Sigmoid colon (tissue), 7 donors: ENCODE results near the gene EPHA2. TPM values are rescaled to one million over a fixed set of nuclear protein-coding genes. Genes with fewer than 3 reads are reported as not detected.

Source experiments
- DNase-seq: peaks from one replicate; pipeline ENCODE4 v3.0.0-alpha.2; 2019
- H3K27ac ChIP-seq, 4 donors: fragments of 200-600 bp; sonication (generic); one replicate each; pipeline ENCODE4 v1.5.1; 2016 to 2019; ENCODE audit warnings: mild to moderate bottlenecking in 1 of 4
- H3K27me3 ChIP-seq, 3 donors: fragments of 200-600 bp; sonication (generic); one replicate each; pipeline ENCODE4 v1.5.1; 2019; ENCODE audit warnings: mild to moderate bottlenecking in 1 of 3
- H3K36me3 ChIP-seq, 4 donors: fragments of 200-600 bp; sonication (generic); one replicate each; pipeline ENCODE4 v1.5.1; 2016 to 2019
- H3K4me1 ChIP-seq, 4 donors: fragments of 200-600 bp; sonication (generic); one replicate each; pipeline ENCODE4 v1.5.1; 2017 to 2019
- H3K4me3 ChIP-seq, 4 donors: fragments of 200-600 bp; sonication (generic); one replicate each; pipeline ENCODE4 v1.5.1; 2017 to 2019; ENCODE audit warnings: mild to moderate bottlenecking in 2 of 4, moderate library complexity in 1 of 4
- H3K9me3 ChIP-seq, 4 donors: fragments of 200-600 bp in 3 of 4; sonication (generic) in 3 of 4; one replicate each; pipeline versions ENCODE4 v1.5.1 to v1.6.1; 2013 to 2019
- CTCF ChIP-seq, 4 experiments: fragments of 450-650 bp in 3 of 4; fragments of 200-600 bp in 1 of 4; IDR thresholded peaks; one replicate each; pipeline ENCODE4 v1.5.1; 2016 to 2019; ENCODE audit warnings: antibody characterized with exemption in 4 of 4, mild to moderate bottlenecking in 3 of 4, moderate library complexity in 2 of 4
- EP300 ChIP-seq, 4 donors: sonication (generic); formaldehyde crosslinking; IDR thresholded peaks; one replicate each; pipeline ENCODE4 v1.6.1; 2017; ENCODE audit warnings: antibody characterized with exemption in 4 of 4
- POLR2A ChIP-seq, 2 donors: fragments of 450-650 bp; IDR thresholded peaks; one replicate each; pipeline ENCODE4 v1.6.1; 2016; ENCODE audit warnings: antibody characterized with exemption in 2 of 2, mild to moderate bottlenecking in 2 of 2, moderate library complexity in 2 of 2
- POLR2AphosphoS5 ChIP-seq, 4 donors: sonication (generic); formaldehyde crosslinking; IDR thresholded peaks; one replicate each; pipeline ENCODE4 v1.6.1; 2017; ENCODE audit warnings: antibody characterized with exemption in 4 of 4
- WGBS, 2 donors: extraction: QIAGEN DNeasy Blood & Tissue Kit; methylation state at CpG; one replicate each; pipeline ENCODE4 v1.1.7; 2013; 5-methylcytosine and 5-hydroxymethylcytosine counted together
- intact Hi-C: fragments of 100-400 bp; cut with DNase I; formaldehyde crosslinking; loops from one replicate; pipeline ENCODE4 v1.15.1; 2023
- polyA plus RNA-seq, 3 donors: library from polyadenylated mRNA; stranded (reverse); fragments of 200-250 nt; gene quantifications; one replicate each; pipeline ENCODE4 v1.2.3, GENCODE V29; 2013
- total RNA-seq, 4 donors: library from RNA; depleted of rRNA; stranded (reverse); fragments of >200 nt; gene quantifications; one replicate each; pipeline ENCODE4 v1.1.0, GENCODE V29; 2016
- donor health status: healthy with polysubstance abuse.
- donor health status: Bipolar disorder and iron deficiency.
- donor health status: healthy.

Gene EPHA2
- total and polyA plus RNA-seq, 7 donors: 3.3 to 24.7 (median 6.0) TPM

GRCh38 chr1:16186655-16187235, 30.9 kb upstream of the EPHA2 start:
- intact Hi-C loops: loop anchor here (1.0 to 5.0 kb wide), 2 partner anchors 56 to 107 kb away; no protein-coding TSS in a partner anchor
- TF ChIP-seq CTCF (IDR thresholded peaks at IDR 0.05) (no peak), POLR2A (IDR thresholded peaks at IDR 0.05) (no peak), POLR2AphosphoS5 (IDR thresholded peaks at IDR 0.05) (no peak), EP300 (IDR thresholded peaks at IDR 0.05) (no peak)
- 43 to 80% methylated on average over 9 of the region's 9 CpGs for WGBS, 2 donors
- DNase-seq: no peak
- Histone ChIP-seq H3K36me3 (no peaks in the 10 kb centered on the region), H3K27ac (no peak overlapping the region), H3K9me3 (no peaks in the 10 kb centered on the region), H3K4me3 (no peak overlapping the region), H3K4me1 (peaks cover 0 to 25% (median 17%) of the 10 kb centered on the region in 4 donors), H3K27me3 (no peaks in the 10 kb centered on the region)

GRCh38 chr1:16184557-16185303, 28.9 kb upstream of the EPHA2 start:
- TF ChIP-seq POLR2AphosphoS5 (IDR thresholded peaks at IDR 0.05): no peak
- Histone ChIP-seq H3K36me3 (no peaks in the 10 kb centered on the region), H3K4me3 (no peak overlapping the region), H3K9me3 (no peaks in the 10 kb centered on the region), H3K27ac (peak overlapping the region in 2 of 4 donors; percentile 25 to 45), H3K4me1 (peaks cover 0 to 40% (median 33%) of the 10 kb centered on the region in 4 donors), H3K27me3 (no peaks in the 10 kb centered on the region)
- 89% methylated on average over 10 of the region's 10 CpGs for WGBS, 2 donors
- no peak for DNase-seq
- intact Hi-C loops: loop anchor here (5.0 kb wide), 2 partner anchors 37 to 58 kb away; no protein-coding TSS in a partner anchor

- DNase-seq: no peak
- Histone ChIP-seq H3K27ac (peak overlapping the region in 3 of 4 donors; percentile 85 to 92 (median 88)), H3K27me3 (no peaks in the 10 kb centered on the region), H3K4me3 (no peak overlapping the region), H3K4me1 (peaks cover 0 to 43% (median 36%) of the 10 kb centered on the region in 4 donors), H3K36me3 (no peaks in the 10 kb centered on the region), H3K9me3 (no peaks in the 10 kb centered on the region)
- 77 to 84% methylated on average over 19 of the region's 19 CpGs for WGBS, 2 donors
- intact Hi-C loops: loop anchor here (5.0 kb wide), 1 partner anchor 37 kb away; no protein-coding TSS in a partner anchor
- no peak for TF ChIP-seq POLR2AphosphoS5 (IDR thresholded peaks at IDR 0.05)
- no peak for TF ChIP-seq POLR2A (IDR thresholded peaks at IDR 0.05)
- TF ChIP-seq EP300 (IDR thresholded peaks at IDR 0.05): no peak
- TF ChIP-seq CTCF (IDR thresholded peaks at IDR 0.05): no peak
Observed at GRCh38 chr1:16183765-16184556, 28.1 kb upstream of the EPHA2 start.

- no peak overlapping the region for H3K4me3 ChIP-seq
- peak; percentile 80 for DNase-seq
- peak overlapping the region in 3 of 4 donors; percentile 85 to 92 (median 88) for H3K27ac ChIP-seq
- H3K36me3 ChIP-seq: no peaks in the 10 kb centered on the region
- TF ChIP-seq POLR2AphosphoS5 (IDR thresholded peaks at IDR 0.05) (peak in 2 of 4 donors; percentile 25 to 35), CTCF (IDR thresholded peaks at IDR 0.05) (no peak)
- H3K27me3 ChIP-seq: no peaks in the 10 kb centered on the region
- no peaks in the 10 kb centered on the region for H3K9me3 ChIP-seq
- intact Hi-C loops: loop anchor here (5.0 kb wide), 1 partner anchor 36 kb away; no protein-coding TSS in a partner anchor
- 58 to 85% methylated on average over 13 of the region's 13 CpGs for WGBS, 2 donors
- H3K4me1 ChIP-seq: peaks cover 0 to 50% (median 44%) of the 10 kb centered on the region in 4 donors
Observed at GRCh38 chr1:16183179-16183578, 27.3 kb upstream of the EPHA2 start.
